T-helper 2 cell (primary cell): ENCODE results near the gene FAM174C.

Source experiments
- DNase-seq, 5 experiments: peaks; one replicate each; pipeline versions ENCODE4 v3.0.0 to v3.0.0-alpha.2; 2012 to 2022
- total RNA-seq, 2 donors: gene quantifications; one replicate each; lab custom pipeline; 2026; lab: John Stamatoyannopoulos, UW

FAM174C gene
- 22.2 to 25.3 reads per million in 2 donors for total RNA-seq

DNA sequence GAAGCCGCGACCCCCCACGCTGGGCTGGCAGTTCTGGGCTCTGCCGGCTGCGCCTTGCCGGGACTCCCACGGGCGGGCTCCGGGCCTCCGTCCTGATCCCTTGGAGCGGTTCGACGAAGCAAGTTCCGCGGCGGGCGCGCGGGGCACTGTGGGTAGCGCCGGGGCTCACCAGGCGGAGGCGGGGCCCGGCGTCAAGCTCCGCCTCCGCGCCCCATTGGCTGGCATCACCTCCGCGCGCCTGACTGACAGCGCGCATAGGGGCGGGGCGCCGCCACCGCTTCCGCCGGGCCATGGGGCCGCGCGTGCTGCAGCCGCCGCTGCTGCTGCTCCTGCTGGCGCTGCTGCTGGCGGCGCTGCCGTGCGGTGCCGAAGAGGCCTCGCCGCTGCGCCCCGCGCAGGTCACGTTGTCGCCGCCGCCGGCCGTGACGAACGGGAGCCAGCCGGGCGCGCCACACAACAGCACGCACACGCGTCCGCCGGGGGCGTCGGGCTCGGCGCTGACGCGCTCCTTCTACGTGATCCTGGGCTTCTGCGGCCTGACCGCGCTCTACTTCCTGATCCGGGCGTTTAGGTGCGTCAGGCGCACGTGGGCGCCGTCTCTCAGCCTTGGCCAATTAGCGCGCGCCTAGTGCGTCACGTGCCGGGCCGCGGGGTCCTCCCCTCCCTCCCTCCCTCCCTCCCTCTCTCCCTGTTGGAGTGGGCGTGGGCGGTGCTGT, at the start of gene FAM174C:
Gene FAM174C, plus strand, starts transcription at position 271 of the 716 bp plus-strand sequence. Its CDS starts 20 bp downstream, at position 291.
- peak; percentile 91 to 99 (median 96) for DNase-seq

DNA sequence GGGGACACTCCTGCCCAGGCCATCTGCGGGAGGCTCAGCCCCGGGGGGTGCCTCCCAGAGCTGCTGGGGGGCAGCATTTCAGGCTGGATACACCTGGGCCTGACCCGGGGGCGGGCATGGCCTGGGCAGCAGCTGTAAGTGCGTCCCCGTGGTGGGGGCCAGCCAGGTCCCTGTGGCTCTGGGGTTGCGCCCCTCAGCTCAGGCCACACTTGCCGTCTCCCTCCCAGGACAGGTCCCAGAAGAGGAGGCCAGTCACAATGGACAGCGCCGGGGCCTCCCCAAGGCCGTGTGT, 49.2 kb upstream of the FAM174C start:
- DNase-seq, result no peak

DNA sequence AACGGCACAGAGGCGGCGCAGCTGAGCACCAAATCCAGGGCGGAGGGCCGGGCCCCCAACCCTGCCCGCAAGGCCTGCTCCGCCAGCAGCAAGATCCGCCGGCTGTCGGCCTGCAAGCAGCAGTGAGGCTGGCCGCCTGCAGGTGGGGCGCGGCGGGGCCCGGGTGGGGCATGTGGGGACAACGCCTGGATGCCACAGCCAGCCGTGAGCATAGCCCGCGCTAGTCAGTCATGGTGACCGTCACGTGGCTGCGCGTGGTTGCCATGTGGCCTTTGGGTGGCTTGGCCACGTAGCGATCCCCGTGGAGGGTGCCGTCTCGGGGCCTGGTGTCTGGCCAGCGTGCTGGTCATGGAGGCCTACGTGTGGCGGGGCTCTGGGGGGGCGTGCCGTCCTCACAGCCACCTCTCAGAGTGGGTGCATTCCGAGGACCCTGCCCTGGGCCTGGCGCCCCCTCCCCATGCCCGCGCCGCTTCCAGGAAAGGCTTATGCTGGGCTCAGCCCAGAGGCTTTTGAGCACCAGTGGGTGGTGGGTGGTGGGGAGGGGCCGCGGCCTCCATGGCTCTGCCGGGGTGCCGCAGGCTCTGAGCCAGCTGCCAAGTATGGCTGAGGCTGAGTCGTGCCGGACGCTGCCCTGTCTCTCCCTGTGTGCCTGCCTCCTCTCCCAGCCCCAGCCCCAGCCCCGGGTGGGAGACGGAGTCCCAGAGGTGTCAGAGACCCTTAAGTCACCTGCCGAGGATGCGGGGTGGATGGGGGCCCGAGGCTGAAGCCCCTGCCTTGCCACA, 48.6 kb upstream of the FAM174C start:
- no peak for DNase-seq

DNA sequence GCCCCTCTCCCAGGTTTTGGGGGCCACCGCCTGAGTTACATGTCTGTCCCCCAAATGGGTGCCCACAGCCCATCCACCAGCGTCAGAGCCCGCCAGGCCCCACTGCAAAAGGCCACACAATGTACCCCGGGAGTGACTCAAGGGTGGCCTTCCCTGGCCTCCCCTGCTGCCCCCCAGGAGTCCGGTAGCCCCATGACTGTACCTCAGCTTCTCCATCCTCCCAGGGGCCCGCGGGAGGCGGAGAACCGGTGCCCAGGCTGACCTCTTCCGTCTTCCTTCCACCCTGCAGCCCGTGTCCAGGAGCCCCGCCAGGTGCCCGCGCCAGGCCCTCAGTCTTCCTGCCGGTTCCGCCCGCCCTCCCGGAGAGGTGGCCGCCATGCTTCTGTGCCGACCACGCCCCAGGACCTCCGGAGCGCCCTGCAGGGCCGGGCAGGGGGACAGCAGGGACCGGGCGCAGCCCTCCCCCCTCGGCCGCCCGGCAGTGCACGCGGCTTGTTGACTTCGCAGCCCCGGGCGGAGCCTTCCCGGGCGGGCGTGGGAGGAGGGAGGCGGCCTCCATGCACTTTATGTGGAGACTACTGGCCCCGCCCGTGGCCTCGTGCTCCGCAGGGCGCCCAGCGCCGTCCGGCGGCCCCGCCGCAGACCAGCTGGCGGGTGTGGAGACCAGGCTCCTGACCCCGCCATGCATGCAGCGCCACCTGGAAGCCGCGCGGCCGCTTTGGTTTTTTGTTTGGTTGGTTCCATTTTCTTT, 47.9 kb upstream of the FAM174C start:
- DNase-seq, result no peak

DNA sequence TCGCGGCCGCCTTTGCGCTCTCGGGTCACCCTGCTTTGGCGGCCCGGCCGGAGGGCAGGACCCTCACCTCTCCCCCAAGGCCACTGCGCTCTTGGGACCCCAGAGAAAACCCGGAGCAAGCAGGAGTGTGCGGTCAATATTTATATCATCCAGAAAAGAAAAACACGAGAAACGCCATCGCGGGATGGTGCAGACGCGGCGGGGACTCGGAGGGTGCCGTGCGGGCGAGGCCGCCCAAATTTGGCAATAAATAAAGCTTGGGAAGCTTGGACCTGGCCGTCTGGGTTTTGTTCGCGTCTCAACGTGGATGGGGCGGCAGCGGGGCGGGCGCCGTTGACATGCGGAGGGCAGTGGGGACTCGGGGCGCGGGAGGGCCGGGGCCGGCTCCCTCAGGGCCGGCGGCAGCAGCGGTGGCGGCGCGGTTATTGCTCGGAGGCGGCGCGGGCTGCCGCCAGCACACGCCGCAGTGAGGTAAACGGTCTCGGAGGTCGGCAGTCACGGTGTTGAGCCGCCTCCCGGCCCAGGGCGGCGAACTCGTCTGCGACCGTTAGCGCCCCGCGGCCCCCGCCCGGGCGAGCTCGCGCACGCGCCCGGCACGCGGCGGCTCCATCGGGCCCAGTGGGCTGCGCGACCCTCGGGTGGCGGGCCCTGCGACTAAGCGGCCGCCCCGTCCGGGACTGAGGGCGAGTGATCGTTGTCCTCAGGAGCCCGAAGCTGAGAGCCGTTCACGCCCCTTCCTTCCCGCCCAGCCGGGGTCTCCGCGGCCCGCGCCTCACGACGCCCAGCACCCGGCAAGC, 47.0 kb upstream of the FAM174C start:
- DNase-seq, result no peak

DNA sequence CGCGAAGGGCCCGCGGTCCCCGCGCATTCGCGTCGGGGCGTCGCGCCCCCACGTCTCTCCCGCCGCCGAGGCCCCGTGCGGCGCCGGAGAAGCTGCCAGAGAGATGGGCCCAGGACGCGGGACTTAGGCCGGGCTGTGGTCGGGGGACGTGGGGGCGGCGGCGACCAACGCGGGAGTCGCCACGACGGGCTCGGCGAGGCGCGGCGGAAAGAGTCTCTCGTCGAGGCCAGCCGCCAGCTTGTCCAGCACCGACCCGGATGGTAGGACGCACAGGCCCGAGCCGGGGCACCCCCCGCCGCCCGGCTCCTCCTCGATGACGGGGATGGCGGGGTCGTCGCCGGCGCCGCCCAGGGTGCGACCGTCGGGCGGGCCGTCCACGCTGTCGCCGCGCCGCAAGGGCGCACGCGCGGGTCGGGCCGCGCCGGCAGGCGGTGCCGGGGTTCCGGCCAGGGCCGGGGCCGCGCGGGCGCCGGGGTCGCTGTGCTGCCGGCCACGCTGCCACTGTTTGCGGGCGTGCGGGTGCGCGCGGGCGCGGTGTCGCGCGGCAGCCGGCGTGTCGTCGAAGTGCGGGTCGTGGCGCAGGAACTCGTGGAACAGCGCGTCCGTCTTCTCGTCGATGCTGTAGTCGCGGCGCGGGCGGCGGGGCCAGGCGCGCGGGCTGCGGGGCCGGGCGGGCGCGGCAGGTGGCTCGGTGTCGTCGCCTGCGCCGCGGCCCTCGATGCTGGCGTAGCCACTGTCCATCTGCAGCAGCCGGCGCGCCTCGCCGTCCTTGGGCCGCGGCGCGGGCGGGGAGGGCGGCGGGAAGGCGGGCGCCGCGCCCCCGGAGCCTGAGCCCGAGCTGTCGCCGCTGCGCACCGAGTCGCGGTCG, 46.0 kb upstream of the FAM174C start:
- no peak for DNase-seq

DNA sequence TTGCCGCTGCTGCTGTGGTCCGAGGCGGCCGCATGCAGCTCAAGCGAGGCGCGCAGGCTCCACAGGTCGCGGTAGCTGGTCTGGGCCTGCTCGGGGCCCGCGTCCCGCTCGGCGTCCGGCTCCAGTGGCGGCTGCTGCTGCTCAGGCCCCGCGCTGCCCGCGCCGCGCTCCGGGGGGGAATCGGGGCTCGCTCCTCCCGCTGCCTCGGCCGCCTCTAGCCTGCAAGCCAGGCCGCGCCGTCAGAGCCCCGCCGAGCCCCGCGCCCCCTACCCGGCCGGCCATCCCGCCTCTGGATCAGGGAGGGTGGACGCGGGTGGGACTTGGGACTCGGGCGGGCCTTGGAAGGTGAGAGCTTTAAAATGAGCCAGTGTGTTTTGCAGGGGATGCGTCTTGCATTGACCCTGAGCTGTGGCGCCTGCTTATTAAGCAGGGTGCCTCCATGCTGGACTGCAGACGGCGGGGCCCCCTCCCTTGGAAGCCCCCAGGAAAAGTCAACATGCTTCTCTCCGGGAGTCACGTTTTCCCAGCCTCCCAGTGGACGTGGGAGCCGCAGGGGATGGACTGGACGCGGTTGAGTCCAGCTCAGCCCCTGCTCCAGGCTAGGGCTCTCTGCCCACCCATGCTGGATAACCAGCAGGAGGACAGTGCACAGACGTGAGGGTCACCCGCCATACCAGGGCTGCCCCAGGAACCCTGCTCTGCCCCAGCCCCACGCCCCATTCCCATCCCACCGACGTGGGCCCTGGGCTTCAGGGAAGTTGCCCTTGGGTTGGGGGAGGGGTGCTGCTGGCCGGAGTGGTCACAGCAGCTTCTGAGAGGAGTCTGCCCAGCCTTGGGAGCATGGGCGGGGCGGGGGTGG, 45.2 kb upstream of the FAM174C start:
- no peak for DNase-seq

DNA sequence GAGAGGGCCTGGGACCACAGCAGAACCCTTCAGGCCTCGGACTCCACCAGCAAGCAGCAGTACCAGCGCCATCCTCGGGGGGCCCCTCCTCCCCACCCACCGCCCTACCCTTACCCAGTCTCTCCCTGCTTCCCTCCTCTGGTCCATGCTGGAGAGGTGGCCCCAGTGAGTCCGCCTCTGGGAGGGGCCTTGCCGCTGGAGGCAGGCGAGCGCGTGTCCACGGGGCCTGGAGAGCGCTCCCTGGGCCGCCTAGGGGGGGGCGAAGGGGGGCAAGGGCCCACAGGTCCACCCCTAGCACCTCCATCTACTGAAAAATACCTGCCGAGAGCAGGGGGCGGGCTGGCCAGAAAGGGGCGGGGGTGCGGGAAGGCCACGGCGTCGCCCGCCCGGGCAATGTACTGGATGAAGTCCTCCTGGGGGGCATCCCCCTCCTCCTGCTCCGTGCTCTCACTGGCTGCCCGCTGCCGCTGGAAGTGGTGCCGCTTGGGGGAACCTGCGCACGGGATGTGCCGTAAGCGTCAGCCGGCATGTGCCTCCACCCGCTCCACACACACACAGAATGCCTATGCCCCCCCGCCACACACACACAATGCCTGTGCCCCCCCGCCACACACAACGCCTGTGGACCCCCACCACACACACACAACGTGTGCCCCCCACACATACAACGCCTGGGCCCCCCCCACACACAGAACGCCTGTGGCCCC, 44.4 kb upstream of the FAM174C start:
- no peak for DNase-seq

DNA sequence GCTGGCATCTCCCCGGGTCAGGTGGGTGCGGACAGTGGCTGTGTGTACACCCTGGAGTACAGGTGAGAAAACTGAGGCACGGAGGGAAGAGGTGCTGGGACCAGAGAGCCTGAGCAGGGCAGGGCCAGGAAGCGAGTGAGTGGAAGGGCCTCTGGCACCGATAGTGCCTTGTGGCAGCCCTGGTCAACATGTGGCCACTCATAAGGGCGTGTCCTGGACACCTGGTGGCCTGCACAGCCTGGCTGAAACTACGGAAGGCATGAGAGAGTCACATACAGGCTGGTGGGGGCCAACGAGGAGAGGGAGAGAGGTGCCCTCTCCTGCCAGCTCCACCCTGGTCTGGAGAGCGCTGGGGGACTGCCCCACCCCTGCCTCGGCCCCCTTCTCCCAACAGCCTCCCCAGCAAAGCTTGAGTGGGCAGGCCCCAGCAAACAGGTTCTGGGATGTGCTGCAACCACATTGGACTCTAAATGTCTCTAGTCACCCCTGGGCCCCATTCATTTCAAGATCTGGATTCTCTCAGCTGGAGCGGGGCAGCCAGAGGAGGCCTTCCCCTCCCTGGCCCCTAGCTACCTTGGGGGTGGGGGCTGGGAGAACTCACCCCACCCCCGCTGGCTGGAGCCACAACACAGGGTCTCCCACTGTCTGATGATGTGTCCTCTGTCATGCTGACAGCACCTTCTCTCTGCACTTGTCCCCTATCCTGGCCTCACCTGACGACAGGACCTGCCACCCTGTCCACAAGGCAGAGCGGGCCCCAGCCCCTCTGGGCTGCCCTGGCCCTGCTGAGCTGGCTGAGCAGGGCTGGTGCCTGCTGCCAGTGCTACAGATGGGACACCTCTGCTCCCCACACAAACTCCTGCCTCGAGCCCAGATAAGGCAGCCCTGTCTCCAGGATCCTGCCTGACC, 43.3 kb upstream of the FAM174C start:
- no peak for DNase-seq

DNA sequence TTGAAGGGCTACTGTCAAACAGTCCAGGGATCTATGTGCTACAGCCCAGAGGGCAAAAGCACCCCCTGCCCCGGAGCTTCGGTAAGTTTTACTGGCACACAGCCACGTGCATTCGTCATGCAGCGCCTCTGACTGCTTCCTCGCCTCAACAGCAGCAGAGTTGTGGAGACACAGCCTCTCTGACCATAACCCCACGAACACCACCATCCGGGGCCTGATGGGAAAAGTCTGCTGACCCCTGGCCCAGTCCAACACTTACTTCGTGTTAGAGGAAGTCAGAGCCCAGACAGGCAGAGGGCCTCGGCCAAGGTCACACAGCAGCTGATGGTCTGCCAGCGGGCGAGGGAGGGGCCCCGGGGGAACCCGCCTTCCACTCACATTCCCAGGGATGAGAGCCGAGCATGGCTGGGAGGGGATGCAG, 42.7 kb upstream of the FAM174C start:
- DNase-seq, result no peak

DNA sequence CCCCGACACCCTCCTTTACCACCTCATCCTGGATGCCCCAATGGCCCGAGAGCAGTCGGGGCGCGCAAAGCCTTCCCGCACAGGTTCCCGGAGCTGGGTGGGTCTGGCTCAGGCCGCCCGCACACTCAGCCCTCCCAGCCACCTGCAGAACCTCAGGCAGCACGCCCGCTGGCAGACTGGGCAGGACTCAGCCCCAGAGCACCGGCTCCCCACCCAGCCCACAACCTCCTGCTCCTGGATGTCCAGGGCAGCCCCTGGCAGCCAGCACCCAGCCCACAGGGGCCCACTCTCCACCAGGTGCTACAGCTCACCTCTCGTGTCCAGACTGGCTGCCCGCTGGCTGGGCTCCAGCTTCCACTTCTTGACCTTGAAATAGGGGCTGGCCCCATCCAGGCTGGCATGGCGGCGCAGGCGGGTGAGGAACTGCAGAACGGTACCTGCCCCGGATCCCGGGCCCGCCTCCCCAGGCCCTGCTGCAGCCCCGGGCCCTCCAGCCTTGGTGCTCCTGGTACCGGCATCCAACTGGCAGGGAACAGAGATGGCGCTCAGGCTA, 42.1 kb upstream of the FAM174C start:
- no peak for DNase-seq

DNA sequence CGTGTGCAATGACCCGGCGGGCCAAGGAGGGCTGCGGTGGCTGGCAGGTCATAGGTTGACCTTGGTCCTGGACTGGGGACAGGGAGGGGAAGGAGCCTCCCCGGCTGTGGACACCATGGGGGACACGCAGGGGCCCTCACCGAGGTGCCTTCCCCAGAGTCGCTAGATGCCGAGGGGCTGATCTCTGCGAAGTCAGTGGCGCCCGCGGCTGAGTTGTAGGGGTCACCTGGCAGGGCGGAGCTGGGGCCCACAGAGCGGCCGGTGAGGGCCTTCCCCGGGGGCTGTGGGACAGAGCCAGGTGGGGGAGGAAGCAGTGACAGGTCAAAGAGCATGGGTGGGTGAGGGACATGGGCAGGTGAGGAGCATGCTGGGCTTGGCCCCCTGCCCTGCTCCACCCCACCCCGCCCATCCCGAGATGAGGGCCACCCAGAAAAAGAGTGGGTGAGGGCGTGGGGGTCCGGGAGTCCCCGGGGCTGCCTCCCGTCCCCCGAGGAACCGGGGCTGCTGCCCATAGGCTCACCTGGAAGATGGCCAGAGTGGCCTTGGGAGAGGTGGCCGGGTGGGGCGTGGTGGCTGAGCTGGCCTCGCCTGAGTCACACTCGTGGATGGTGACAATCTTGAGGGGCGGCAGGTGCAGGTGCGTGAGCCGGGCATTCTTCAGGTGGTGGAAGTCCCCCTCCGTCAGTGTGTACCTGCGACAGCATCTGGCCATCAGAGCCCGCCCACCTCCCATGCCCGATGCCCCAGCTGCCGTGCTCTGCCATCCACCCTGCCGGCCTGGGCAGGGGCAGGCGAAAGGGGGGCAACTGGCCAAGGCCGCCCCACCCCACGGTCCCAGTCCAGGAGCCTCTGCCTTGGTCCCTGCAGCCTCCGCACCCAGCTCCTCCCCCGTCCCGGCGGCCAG, 41.0 kb upstream of the FAM174C start:
- no peak for DNase-seq

DNA sequence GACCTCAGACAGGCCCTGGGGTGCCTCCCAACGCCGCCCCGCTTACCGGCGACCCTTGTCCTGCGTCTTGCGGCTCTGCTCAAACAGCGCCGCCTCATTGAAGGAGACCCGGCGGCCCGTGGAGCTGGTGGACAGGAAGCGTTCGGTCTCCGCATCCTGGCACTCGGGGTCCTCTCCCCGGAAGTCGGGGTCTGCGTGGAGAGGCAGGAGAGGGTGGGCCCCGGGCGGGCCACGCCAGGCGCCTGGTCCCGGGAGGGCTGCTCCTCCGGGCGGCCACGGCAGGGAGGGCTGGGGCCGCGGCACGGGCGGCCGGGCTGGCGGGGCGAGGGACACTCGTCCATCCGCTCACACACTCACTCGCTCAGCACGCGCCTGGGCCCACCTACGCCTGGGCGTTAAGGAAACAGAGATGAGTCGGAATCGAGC, 40.4 kb upstream of the FAM174C start:
- no peak for DNase-seq

DNA sequence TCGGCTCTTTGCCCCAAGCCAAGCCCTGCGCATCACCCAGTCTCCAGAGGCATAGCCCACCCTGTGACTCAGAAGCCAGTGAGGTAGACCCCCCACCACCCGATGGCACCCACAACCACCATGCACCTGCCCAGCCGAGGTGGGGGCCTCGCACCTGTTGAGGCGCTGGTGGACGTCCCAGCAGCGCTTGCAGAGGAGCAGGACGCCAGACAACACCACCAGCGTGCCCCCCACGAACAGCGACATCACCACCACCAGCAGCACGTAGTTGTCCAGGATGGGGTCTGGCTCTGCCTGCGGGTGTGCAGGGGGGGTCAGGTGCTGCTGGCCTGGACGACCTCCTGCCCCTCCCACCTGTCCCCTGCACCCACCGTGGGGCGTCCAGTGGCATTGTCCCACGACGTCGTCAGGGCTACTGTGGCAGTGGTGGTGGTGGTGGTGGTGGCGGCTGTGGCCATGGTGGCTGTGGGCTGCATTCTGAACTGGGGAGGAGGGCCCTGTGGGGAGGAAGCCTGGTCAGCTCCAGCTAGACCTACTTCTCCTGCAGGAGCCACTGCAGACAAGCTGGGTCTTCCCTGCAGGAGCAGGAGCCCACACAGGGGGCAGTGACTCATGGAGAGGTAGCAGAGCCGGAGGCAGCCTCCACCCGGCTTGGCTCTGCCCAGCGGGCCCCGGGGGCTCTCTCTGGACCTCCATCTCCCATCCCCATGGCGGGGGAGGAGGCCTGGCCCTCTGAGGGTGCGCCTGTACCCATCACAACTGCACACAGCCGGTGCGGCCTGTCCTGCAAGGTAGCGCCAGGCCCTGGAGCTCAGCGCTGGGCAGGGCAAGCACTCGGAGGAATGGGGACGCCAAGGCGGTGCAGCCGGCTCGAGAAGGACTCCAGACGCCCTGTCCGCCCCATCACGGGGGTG, 39.4 kb upstream of the FAM174C start:
- DNase-seq, result no peak

DNA sequence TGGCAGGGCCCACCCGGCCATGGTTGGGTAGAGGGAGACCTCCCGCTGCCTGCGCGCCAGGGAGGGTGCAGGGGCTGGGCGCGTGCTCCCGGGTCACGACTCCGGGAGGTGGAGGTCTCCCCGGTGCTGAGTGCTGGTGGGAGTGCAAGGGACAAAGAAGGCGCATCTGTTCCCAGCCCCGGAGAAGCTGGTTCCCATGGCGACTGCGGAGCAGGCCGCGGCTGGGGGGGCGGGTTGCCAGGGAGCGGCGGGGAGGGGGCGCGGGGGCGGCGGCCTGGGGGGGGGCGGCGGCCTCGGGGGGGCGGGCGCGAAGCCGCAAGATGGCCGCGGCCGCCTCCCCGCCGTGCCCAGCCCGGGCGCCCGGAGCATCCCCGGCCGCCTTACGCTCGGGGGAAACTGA, 38.8 kb upstream of the FAM174C start:
- DNase-seq, result no peak

DNA sequence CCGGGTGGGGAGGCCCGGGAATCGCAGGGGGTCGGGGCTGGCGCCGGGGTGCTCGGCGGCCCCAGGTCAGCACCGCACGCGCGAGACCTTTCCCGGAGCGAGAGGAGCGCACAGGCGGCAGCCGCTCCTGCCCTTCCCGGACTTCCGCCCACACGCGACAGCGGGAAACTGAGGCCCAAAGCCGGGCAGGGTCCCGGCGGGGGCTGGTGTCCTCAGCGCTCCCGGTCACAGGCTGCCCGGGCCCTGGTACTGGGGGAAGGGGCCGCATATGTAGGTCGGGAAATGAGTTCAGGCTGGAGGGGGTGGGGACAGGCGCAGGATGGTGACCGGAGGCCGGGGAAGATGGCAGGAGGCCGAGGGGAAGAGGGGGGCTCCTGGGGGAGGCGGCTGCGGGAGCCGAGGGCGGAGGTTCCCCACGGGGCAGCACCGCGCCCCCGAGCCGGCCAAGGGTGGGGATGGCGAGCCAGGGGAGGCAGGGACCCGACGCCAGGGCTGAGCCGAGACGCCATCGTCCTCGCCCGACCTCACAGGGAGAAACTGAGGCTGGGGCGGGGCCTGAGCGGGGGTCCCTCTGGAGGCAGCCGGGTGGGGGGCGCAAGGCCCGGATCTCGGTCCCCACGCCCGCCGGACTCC, 38.2 kb upstream of the FAM174C start:
- DNase-seq, result no peak
